ENCODE results near the gene LGR6.
A peak's percentile ranks its signal among the peaks of the same experiment; 100 is the strongest.

LGR6 gene

GRCh38 chr1:202306535-202307345 lies 113.1 kb downstream of the LGR6 start:
- Histone ChIP-seq H3K36me3 (ENCODE audit: insufficient read depth, insufficient read length, low read length) (no peaks in the 10 kb centered on the region), H3K4me1 (ENCODE audit: insufficient read depth, insufficient read length) (no peaks in the 10 kb centered on the region), H3K27me3 (ENCODE audit: insufficient read depth, insufficient read length) (no peaks in the 10 kb centered on the region), H3K4me3 (ENCODE audit: insufficient read length, low read depth) (no peak overlapping the region), H3K9me3 (ENCODE audit: insufficient read depth, low read length) (no peaks in the 10 kb centered on the region), H3K9ac (ENCODE audit: insufficient read length, low read depth) (no peak overlapping the region)
- no peak for DNase-seq (ENCODE audit: low read depth, low spot score)
- TF ChIP-seq ZNF274 (IDR thresholded peaks at IDR 0.05; ENCODE audit: low read depth, low read length) (no peak), YY1 (IDR thresholded peaks at IDR 0.05; ENCODE audit: insufficient read depth, insufficient read length) (no peak), SUZ12 (IDR thresholded peaks at IDR 0.05; ENCODE audit: extremely low read depth, insufficient read depth, insufficient read length) (no peak)

- H3K4me3 ChIP-seq (ENCODE audit: insufficient read length, low read depth): no peak overlapping the region
- DNase-seq (ENCODE audit: low read depth, low spot score): no peak
- H3K27me3 ChIP-seq (ENCODE audit: insufficient read depth, insufficient read length): no peaks in the 10 kb centered on the region
- no peaks in the 10 kb centered on the region for H3K36me3 ChIP-seq (ENCODE audit: insufficient read depth, insufficient read length, low read length)
- TF ChIP-seq YY1 (IDR thresholded peaks at IDR 0.05; ENCODE audit: insufficient read depth, insufficient read length) (no peak), ZNF274 (IDR thresholded peaks at IDR 0.05; ENCODE audit: low read depth, low read length) (no peak)
- H3K9ac ChIP-seq (ENCODE audit: insufficient read length, low read depth): no peak overlapping the region
- H3K9me3 ChIP-seq (ENCODE audit: insufficient read depth, low read length): no peaks in the 10 kb centered on the region
- no peaks in the 10 kb centered on the region for H3K4me1 ChIP-seq (ENCODE audit: insufficient read depth, insufficient read length)
Observed at GRCh38 chr1:202310071-202310725, 116.6 kb downstream of the LGR6 start.

- DNase-seq (ENCODE audit: low read depth, low spot score): no peak
- Histone ChIP-seq H3K36me3 (ENCODE audit: insufficient read depth, insufficient read length, low read length) (no peaks in the 10 kb centered on the region), H3K9me3 (ENCODE audit: insufficient read depth, low read length) (no peaks in the 10 kb centered on the region), H3K4me3 (ENCODE audit: insufficient read length, low read depth) (no peak overlapping the region), H3K4me1 (ENCODE audit: insufficient read depth, insufficient read length) (no peaks in the 10 kb centered on the region), H3K27me3 (ENCODE audit: insufficient read depth, insufficient read length) (no peaks in the 10 kb centered on the region), H3K9ac (ENCODE audit: insufficient read length, low read depth) (no peak overlapping the region)
- TF ChIP-seq ZNF274 (IDR thresholded peaks at IDR 0.05; ENCODE audit: low read depth, low read length) (no peak), YY1 (IDR thresholded peaks at IDR 0.05; ENCODE audit: insufficient read depth, insufficient read length) (no peak), SUZ12 (IDR thresholded peaks at IDR 0.05; ENCODE audit: extremely low read depth, insufficient read depth, insufficient read length) (no peak)
Observed at GRCh38 chr1:202310746-202311145, 117.1 kb downstream of the LGR6 start.

GRCh38 chr1:202311875-202312635 lies 118.5 kb downstream of the LGR6 start:
- no peak for DNase-seq (ENCODE audit: low read depth, low spot score)
- H3K27me3 ChIP-seq (ENCODE audit: insufficient read depth, insufficient read length): no peaks in the 10 kb centered on the region
- no peak overlapping the region for H3K4me3 ChIP-seq (ENCODE audit: insufficient read length, low read depth)
- no peaks in the 10 kb centered on the region for H3K36me3 ChIP-seq (ENCODE audit: insufficient read depth, insufficient read length, low read length)
- no peaks in the 10 kb centered on the region for H3K9me3 ChIP-seq (ENCODE audit: insufficient read depth, low read length)
- no peak for TF ChIP-seq YY1 (IDR thresholded peaks at IDR 0.05; ENCODE audit: insufficient read depth, insufficient read length)
- TF ChIP-seq ZNF274 (IDR thresholded peaks at IDR 0.05; ENCODE audit: low read depth, low read length): no peak
- TF ChIP-seq SUZ12 (IDR thresholded peaks at IDR 0.05; ENCODE audit: extremely low read depth, insufficient read depth, insufficient read length): no peak
- H3K4me1 ChIP-seq (ENCODE audit: insufficient read depth, insufficient read length): no peaks in the 10 kb centered on the region
- H3K9ac ChIP-seq (ENCODE audit: insufficient read length, low read depth): no peak overlapping the region

GRCh38 chr1:202315576-202316168 lies 122.1 kb downstream of the LGR6 start:
- no peak for TF ChIP-seq ZNF274 (IDR thresholded peaks at IDR 0.05; ENCODE audit: low read depth, low read length)
- TF ChIP-seq SUZ12 (IDR thresholded peaks at IDR 0.05; ENCODE audit: extremely low read depth, insufficient read depth, insufficient read length): no peak
- no peak for TF ChIP-seq YY1 (IDR thresholded peaks at IDR 0.05; ENCODE audit: insufficient read depth, insufficient read length)
- H3K9ac ChIP-seq (ENCODE audit: insufficient read length, low read depth): no peak overlapping the region
- H3K27me3 ChIP-seq (ENCODE audit: insufficient read depth, insufficient read length): no peaks in the 10 kb centered on the region
- no peaks in the 10 kb centered on the region for H3K9me3 ChIP-seq (ENCODE audit: insufficient read depth, low read length)
- no peaks in the 10 kb centered on the region for H3K4me1 ChIP-seq (ENCODE audit: insufficient read depth, insufficient read length)
- no peaks in the 10 kb centered on the region for H3K36me3 ChIP-seq (ENCODE audit: insufficient read depth, insufficient read length, low read length)
- H3K4me3 ChIP-seq (ENCODE audit: insufficient read length, low read depth): no peak overlapping the region
- DNase-seq (ENCODE audit: low read depth, low spot score): peak; percentile 91

- TF ChIP-seq ZNF274 (IDR thresholded peaks at IDR 0.05; ENCODE audit: low read depth, low read length): no peak
- no peak for TF ChIP-seq SUZ12 (IDR thresholded peaks at IDR 0.05; ENCODE audit: extremely low read depth, insufficient read depth, insufficient read length)
- TF ChIP-seq YY1 (IDR thresholded peaks at IDR 0.05; ENCODE audit: insufficient read depth, insufficient read length): no peak
- Histone ChIP-seq H3K4me1 (ENCODE audit: insufficient read depth, insufficient read length) (no peaks in the 10 kb centered on the region), H3K9me3 (ENCODE audit: insufficient read depth, low read length) (no peaks in the 10 kb centered on the region), H3K27me3 (ENCODE audit: insufficient read depth, insufficient read length) (no peaks in the 10 kb centered on the region), H3K9ac (ENCODE audit: insufficient read length, low read depth) (no peak overlapping the region), H3K4me3 (ENCODE audit: insufficient read length, low read depth) (no peak overlapping the region), H3K36me3 (ENCODE audit: insufficient read depth, insufficient read length, low read length) (no peaks in the 10 kb centered on the region)
- DNase-seq (ENCODE audit: low read depth, low spot score): no peak
Observed at GRCh38 chr1:202316186-202316585, 122.6 kb downstream of the LGR6 start.

Data from NT2/D1 (cell line).